SK-N-SH treated with all-trans-retinoic acid at 6 μM for 48 hours (cell line): ENCODE results near the gene CHST7.

Source experiments
- ARNTL ChIP-seq: fragments of 450-650 bp; formaldehyde crosslinking; IDR thresholded peaks from 2 replicates; pipeline ENCODE4 v1.5.0; 2020; ENCODE audit warnings: low read depth, mild to moderate bottlenecking, moderate library complexity, borderline replicate concordance
- CREB5 ChIP-seq: fragments of 250-450 bp; sonication (Bioruptor Pico); IDR thresholded peaks from 2 replicates; pipeline ENCODE4 v1.5.1; 2020; ENCODE audit warnings: low read depth, mild to moderate bottlenecking, moderate library complexity
- CSDC2 ChIP-seq: fragments of 250-450 bp; sonication (Bioruptor Pico); IDR thresholded peaks from 2 replicates; pipeline ENCODE4 v1.5.0; 2020; ENCODE audit warnings: mild to moderate bottlenecking, moderate library complexity
- ESRRG ChIP-seq: fragments of 250-450 bp; sonication (Bioruptor Pico); IDR thresholded peaks from 2 replicates; pipeline ENCODE4 v1.6.1; 2021; ENCODE audit warnings: mild to moderate bottlenecking
- OSR1 ChIP-seq: fragments of 250-450 bp; sonication (Bioruptor Pico); IDR thresholded peaks from 2 replicates; pipeline ENCODE4 v1.8.0; 2022; ENCODE audit warnings: moderate library complexity, mild to moderate bottlenecking, inconsistent platforms
- RARB ChIP-seq: fragments of 250-450 bp; sonication (Bioruptor Pico); IDR thresholded peaks from 2 replicates; pipeline ENCODE4 v1.8.0; 2021; ENCODE audit warnings: mild to moderate bottlenecking, moderate library complexity
- SNAI2 ChIP-seq: fragments of 250-450 bp; sonication (Bioruptor Pico); IDR thresholded peaks from 2 replicates; pipeline ENCODE4 v1.5.0; 2020; ENCODE audit warnings: mild to moderate bottlenecking, moderate library complexity
- TOX ChIP-seq: fragments of 250-450 bp; sonication (Bioruptor Pico); IDR thresholded peaks from 2 replicates; pipeline ENCODE4 v1.8.0; 2021; ENCODE audit warnings: mild to moderate bottlenecking, moderate library complexity, borderline replicate concordance
- ZC3H10 ChIP-seq: fragments of 250-450 bp; sonication (Bioruptor Pico); IDR thresholded peaks from 2 replicates; pipeline ENCODE4 v1.5.1; 2021; ENCODE audit warnings: mild to moderate bottlenecking, moderate library complexity
- ZNF565 ChIP-seq: fragments of 450-650 bp; formaldehyde crosslinking; conservative IDR thresholded peaks from 2 replicates; pipeline ENCODE4 v1.5.0; 2020; ENCODE audit warnings: low read depth, mild to moderate bottlenecking, moderate library complexity

- TF ChIP-seq SNAI2 (CRISPR knock-in tag) (no peak), ZC3H10 (CRISPR knock-in tag) (no peak), ARNTL (CRISPR knock-in tag) (no peak), TOX (CRISPR knock-in tag) (no peak), CREB5 (CRISPR knock-in tag) (no peak), RARB (CRISPR knock-in tag) (no peak), ESRRG (no peak), CSDC2 (CRISPR knock-in tag) (no peak), OSR1 (no peak), ZNF565 (no peak)
Measured at GRCh38 chrX:46626566-46626965, 53.0 kb downstream of the CHST7 start.
